ENCODE results near the gene PTRH1.
"Not testable (repeated sequence)": the region's sequence is repeated elsewhere in the genome, so short reads cannot be mapped to it uniquely, and the experiment has no call there.

PTRH1 gene, protein sequence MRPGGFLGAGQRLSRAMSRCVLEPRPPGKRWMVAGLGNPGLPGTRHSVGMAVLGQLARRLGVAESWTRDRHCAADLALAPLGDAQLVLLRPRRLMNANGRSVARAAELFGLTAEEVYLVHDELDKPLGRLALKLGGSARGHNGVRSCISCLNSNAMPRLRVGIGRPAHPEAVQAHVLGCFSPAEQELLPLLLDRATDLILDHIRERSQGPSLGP
- total RNA-seq = 3.1 to 11.2 (median 6.2) reads per million in 17 experiments

GRCh38 chr9:127715470-127716337, at the start of gene PTRH1, which contains the start of gene TTC16:
PTRH1 (minus strand) TSS chr9:127715663; CDS start chr9:127715639, 24 bp downstream.
TTC16 (plus strand) TSS chr9:127716079; CDS start chr9:127716146, 67 bp downstream.
- DNase-seq = peak; percentile 98 to 99 (median 98)

- DNase-seq = peak; percentile 63 to 80 (median 70)
Measured at GRCh38 chr9:127763918-127764384, 48.5 kb upstream of the PTRH1 start.

GRCh38 chr9:127762111-127762676, 46.7 kb upstream of the PTRH1 start:
- peak; percentile 64 to 79 (median 72) for DNase-seq

DNA sequence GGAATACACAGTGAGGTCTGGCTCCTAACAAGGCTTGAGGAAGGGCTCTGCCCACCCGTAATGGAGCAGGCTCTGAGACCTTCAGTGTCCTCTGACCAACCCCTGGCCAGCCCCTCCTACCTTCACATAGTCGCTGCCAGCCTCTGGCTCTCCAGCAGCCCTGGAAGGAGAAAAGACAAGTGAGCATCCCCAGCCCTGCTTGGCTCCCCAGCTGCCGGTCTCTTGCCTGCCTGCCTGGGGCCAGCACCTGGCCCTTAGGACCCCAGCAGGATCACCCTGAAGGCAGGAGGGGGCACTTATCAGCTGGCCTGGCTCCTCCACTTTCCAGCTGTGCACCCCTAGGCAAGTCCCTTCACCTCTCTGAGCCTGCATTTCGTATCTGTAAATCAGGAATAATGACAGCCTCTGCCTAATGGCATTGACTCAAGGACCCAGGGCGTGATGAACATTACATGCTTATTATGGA, 46.1 kb upstream of the PTRH1 start:
- DNase-seq = no peak

- DNase-seq = no peak
Measured at GRCh38 chr9:127761061-127761460, 45.6 kb upstream of the PTRH1 start.

- DNase-seq = peak in 2 of 4 experiments; percentile 28 to 31
Measured at GRCh38 chr9:127758843-127759242, 43.4 kb upstream of the PTRH1 start.

GRCh38 chr9:127756776-127757175, 41.3 kb upstream of the PTRH1 start:
- DNase-seq = not testable (repeated sequence)

DNA sequence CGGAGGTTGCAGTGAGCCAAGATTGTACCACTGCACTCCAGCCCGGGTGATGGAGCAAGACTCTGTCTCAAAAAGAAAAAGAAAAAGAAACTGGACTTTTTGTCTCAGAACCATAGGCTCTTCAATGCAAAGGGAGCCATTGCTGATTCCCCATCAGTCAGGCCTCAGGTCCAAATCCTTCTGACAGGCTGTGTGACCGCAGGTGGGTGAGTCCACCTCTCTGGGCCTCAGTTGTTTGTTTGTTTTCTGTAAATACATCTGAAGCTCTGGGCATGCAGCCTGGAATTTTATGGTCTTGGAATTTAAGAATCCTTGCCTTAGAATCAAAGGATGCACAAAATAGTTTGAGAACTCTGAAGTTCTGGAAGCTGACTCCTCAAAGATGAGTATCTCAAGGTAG, 40.8 kb upstream of the PTRH1 start:
- no peak for DNase-seq

- DNase-seq = no peak
Measured at GRCh38 chr9:127755061-127756060, 39.9 kb upstream of the PTRH1 start.

- DNase-seq = no peak
Measured at GRCh38 chr9:127754099-127755060, 38.9 kb upstream of the PTRH1 start.

DNA sequence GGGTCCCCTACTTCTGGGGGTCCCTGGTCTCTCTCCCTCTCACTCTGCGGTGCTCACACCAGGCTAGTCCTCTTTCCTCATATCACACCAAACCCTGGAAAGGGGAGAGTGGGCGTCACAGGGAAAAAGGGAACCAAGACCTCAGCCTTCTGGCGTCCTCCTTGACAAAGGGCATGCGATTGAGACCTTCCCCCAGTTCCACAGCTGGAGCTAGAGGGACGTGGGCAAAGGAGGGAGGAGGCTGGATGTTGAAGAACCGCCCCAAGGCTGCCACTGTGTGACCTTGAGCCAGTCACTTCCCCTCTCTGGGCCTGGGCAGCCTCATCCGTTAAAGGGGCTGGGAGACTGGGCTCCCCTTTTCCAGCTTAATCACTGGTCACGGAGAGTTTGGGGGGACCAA, 38.2 kb upstream of the PTRH1 start:
- peak; percentile 35 to 64 (median 61) for DNase-seq

DNA sequence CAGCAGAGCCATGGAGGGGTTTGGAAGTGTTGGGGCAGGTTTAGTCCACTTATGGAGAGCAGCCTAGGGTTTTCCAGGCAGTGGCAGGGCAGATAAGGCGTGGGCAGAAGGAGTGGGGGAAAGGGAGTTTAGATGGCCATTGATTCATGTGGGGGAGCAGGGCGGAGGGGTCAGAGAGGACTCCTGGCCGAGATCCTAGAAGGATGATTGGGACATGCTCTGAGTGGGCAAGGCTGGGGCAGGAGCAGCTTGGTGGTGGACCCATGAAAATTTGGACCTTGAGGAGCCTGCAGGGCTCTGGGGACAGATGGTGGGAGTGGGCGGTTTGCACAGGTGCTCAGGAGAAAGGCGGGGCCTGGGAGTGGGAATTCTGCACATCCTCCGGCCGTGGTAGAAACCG, 37.7 kb upstream of the PTRH1 start:
- DNase-seq = no peak

- DNase-seq = peak in 3 of 4 experiments; percentile 15 to 50 (median 27)
Measured at GRCh38 chr9:127751269-127752054, 36.0 kb upstream of the PTRH1 start.

GRCh38 chr9:127749090-127749787, 33.8 kb upstream of the PTRH1 start:
- no peak for DNase-seq

GRCh38 chr9:127746959-127747569, 31.6 kb upstream of the PTRH1 start:
- DNase-seq = no peak

GRCh38 chr9:127744398-127745110, 29.1 kb upstream of the PTRH1 start:
- DNase-seq = no peak

- no peak for DNase-seq
Measured at GRCh38 chr9:127742435-127743088, 27.1 kb upstream of the PTRH1 start.

Data from suppressor macrophage (primary cell).